CD4-positive, alpha-beta T cell (primary cell): ENCODE results near the gene VILL. TPM values are rescaled to one million over a fixed set of nuclear protein-coding genes. Genes with fewer than 3 reads are reported as not detected.
"Not testable (repeated sequence)": the region's sequence is repeated elsewhere in the genome, so short reads cannot be mapped to it uniquely, and the experiment has no call there.

Source experiments
- ATAC-seq: fragments of 200-7000 bp; cut with Tn5 transposase; one replicate; pipeline ENCODE4 v1.10.0; 2022; ENCODE audit warnings: mild to moderate bottlenecking; ENCODE audit not compliant: poor library complexity
- CTCF ChIA-PET: fragments of 350-600 bp; sonication (Branson Sonifier 250); formaldehyde crosslinking; loops from one replicate; lab custom pipeline; 2021; ENCODE audit warnings: antibody characterized with exemption, inconsistent platforms; lab: Charles Lee
- POLR2A ChIA-PET: fragments of 350-600 bp; sonication (Branson Sonifier 250); formaldehyde crosslinking; loops from one replicate; lab custom pipeline; 2021; ENCODE audit warnings: antibody characterized with exemption, inconsistent platforms; lab: Charles Lee
- DNase-seq, 14 experiments: peaks; one replicate each; pipeline ENCODE4 v3.0.0-alpha.2; 2013 to 2020; ENCODE audit warnings: mixed read lengths in 2 of 14
- H3K27ac ChIP-seq, 2 donors: one replicate each; pipeline versions ENCODE4 v1.5.1 to v1.7.0; 2013; ENCODE audit warnings: low read length in 2 of 2, low read depth in 1 of 2, mild to moderate bottlenecking in 1 of 2
- H3K27me3 ChIP-seq, 2 experiments: 1 replicate in 1 of 2; 2 replicates in 1 of 2; pipeline versions ENCODE4 v1.6.1 to v1.7.0; 2013; ENCODE audit warnings: low read length in 2 of 2, control low read depth in 1 of 2, mild to moderate bottlenecking in 1 of 2, moderate library complexity in 1 of 2; ENCODE audit not compliant: insufficient read depth in 2 of 2, control insufficient read depth in 1 of 2
- H3K36me3 ChIP-seq: one replicate; pipeline ENCODE4 v1.6.1; 2013; ENCODE audit warnings: low read length, control low read depth; ENCODE audit not compliant: insufficient read depth
- H3K4me1 ChIP-seq: one replicate; pipeline ENCODE4 v1.6.1; 2013; ENCODE audit warnings: low read length, control low read depth; ENCODE audit not compliant: insufficient read depth
- H3K4me3 ChIP-seq: one replicate; pipeline ENCODE4 v1.5.1; 2013; ENCODE audit warnings: mild to moderate bottlenecking, low read length, moderate library complexity
- H3K9me3 ChIP-seq, 2 experiments: 1 replicate in 1 of 2; 2 replicates in 1 of 2; pipeline versions ENCODE4 v1.6.1 to v1.7.0; 2013; ENCODE audit warnings: low read length in 2 of 2, mild to moderate bottlenecking in 2 of 2, control low read depth in 1 of 2, moderate library complexity in 1 of 2; ENCODE audit not compliant: control insufficient read depth in 1 of 2, insufficient read depth in 1 of 2
- H3K27ac Mint-ChIP-seq: one replicate; pipeline ENCODE4 v1.8.0; 2020; ENCODE audit warnings: mixed read lengths
- H3K27me3 Mint-ChIP-seq: one replicate; pipeline ENCODE4 v1.8.0; 2021; ENCODE audit warnings: mixed read lengths
- H3K36me3 Mint-ChIP-seq: one replicate; pipeline ENCODE4 v1.8.0; 2021; ENCODE audit warnings: low read depth, mixed read lengths
- H3K4me1 Mint-ChIP-seq: one replicate; pipeline ENCODE4 v1.8.0; 2021; ENCODE audit warnings: low read depth, mixed read lengths
- H3K4me3 Mint-ChIP-seq: one replicate; pipeline ENCODE4 v1.8.0; 2020; ENCODE audit warnings: mild to moderate bottlenecking, mixed read lengths
- H3K9me3 Mint-ChIP-seq: one replicate; pipeline ENCODE4 v1.8.0; 2020; ENCODE audit warnings: mixed read lengths
- intact Hi-C, 2 experiments: fragments of 100-400 bp; cut with DNase I in 1 of 2; cut with micrococcal nuclease in 1 of 2; formaldehyde crosslinking; loops; one replicate each; pipeline versions ENCODE4 v1.15.1 to v1.9.0; 2023 to 2025; cut with DNase I, micrococcal nuclease
- total RNA-seq, 174 experiments: library from RNA in 2 of 174; stranded (reverse) in 2 of 174; gene quantifications; one replicate each; pipeline ENCODE4 v1.2.3 and lab custom pipeline; 2021 to 2026
- TF ChIP-seq, protein P1 (sequence below): fragments of 200-600 bp; IDR thresholded peaks from one replicate; pipeline ENCODE4 v1.8.0; 2022; ENCODE audit warnings: antibody characterized with exemption, mild to moderate bottlenecking

Gene VILL
- total RNA-seq, 2 experiments from 2014 or later: 23.2 to 24.4 TPM

- intact Hi-C loops: no loop called here
- no peak overlapping the region for H3K27ac ChIP-seq
- H3K9me3 ChIP-seq: no peaks in the 10 kb centered on the region
- H3K36me3 Mint-ChIP-seq: no peaks in the 10 kb centered on the region
- DNase-seq (peak in 12 of 14 experiments; percentile 38 to 74 (median 58)), ATAC-seq (peak; percentile 73)
- H3K9me3 Mint-ChIP-seq: no peaks in the 10 kb centered on the region
- no peak overlapping the region for H3K4me3 ChIP-seq
- TF ChIP-seq, protein P1, sequence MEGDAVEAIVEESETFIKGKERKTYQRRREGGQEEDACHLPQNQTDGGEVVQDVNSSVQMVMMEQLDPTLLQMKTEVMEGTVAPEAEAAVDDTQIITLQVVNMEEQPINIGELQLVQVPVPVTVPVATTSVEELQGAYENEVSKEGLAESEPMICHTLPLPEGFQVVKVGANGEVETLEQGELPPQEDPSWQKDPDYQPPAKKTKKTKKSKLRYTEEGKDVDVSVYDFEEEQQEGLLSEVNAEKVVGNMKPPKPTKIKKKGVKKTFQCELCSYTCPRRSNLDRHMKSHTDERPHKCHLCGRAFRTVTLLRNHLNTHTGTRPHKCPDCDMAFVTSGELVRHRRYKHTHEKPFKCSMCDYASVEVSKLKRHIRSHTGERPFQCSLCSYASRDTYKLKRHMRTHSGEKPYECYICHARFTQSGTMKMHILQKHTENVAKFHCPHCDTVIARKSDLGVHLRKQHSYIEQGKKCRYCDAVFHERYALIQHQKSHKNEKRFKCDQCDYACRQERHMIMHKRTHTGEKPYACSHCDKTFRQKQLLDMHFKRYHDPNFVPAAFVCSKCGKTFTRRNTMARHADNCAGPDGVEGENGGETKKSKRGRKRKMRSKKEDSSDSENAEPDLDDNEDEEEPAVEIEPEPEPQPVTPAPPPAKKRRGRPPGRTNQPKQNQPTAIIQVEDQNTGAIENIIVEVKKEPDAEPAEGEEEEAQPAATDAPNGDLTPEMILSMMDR: no peak
- ChIA-PET CTCF (interaction anchor here (0.9 to 1.4 kb wide), 3 partner anchors 8 to 57 kb away, joined by 3 to 9 read pairs (median 4); partner anchors contain the start of gene DLEC1), POLR2A (interaction anchor here (1.0 to 1.6 kb wide), 2 partner anchors 8 to 9 kb away, joined by 3 to 4 read pairs; partner anchors contain the start of gene DLEC1)
- peaks cover 19% of the 10 kb centered on the region for H3K4me1 Mint-ChIP-seq
- peak overlapping the region; percentile 58 for H3K27ac Mint-ChIP-seq
- no peaks in the 10 kb centered on the region for H3K36me3 ChIP-seq
- peak overlapping the region; percentile 76 for H3K4me3 Mint-ChIP-seq
- peaks cover 4 to 12% of the 10 kb centered on the region in 2 experiments for H3K27me3 ChIP-seq
- H3K4me1 ChIP-seq: peaks cover 56% of the 10 kb centered on the region
- peaks cover 13% of the 10 kb centered on the region for H3K27me3 Mint-ChIP-seq
Observed at GRCh38 chr3:38031022-38031994, 40.7 kb downstream of the VILL start.

DNA sequence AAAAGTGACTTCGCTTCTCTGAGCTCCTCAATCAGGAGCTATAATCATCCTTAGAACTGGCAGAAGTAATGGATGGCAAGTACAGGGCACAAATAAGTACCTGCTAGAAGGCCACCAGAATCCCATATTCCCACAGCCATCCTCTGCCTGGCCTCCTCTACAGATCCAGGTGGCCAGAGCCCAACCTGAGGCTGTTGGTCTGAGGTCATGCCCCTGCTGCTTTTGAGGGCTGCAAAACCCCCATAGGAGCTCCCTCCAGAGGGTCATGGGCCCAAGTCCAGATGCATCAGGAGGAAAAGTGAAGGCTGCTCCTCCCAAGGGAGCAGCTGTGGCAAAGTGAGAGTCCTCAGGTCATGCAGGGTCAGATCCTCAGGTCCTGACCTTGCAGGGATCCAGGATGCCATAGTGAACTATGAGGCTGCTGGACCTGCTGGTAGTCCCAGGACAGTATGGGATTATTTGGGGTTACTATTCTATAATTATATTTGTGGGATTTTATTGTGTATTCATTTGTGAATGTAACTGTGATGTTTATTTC, 41.8 kb downstream of the VILL start:
- intact Hi-C loops: no loop called here
- CTCF ChIA-PET: interaction anchor here (0.6 kb wide), 1 partner anchor 836 kb away, joined by 4 read pairs; no protein-coding TSS in a partner anchor
- no peaks in the 10 kb centered on the region for H3K9me3 ChIP-seq
- ATAC-seq: no peak
- H3K4me1 ChIP-seq: peaks cover 64% of the 10 kb centered on the region
- no peak overlapping the region for H3K27ac Mint-ChIP-seq
- peaks cover 4 to 12% of the 10 kb centered on the region in 2 experiments for H3K27me3 ChIP-seq
- H3K36me3 ChIP-seq: no peaks in the 10 kb centered on the region
- no peak for DNase-seq
- POLR2A ChIA-PET: no interaction called here
- H3K36me3 Mint-ChIP-seq: no peaks in the 10 kb centered on the region
- H3K4me3 ChIP-seq: no peak overlapping the region
- no peaks in the 10 kb centered on the region for H3K9me3 Mint-ChIP-seq
- peaks cover 17% of the 10 kb centered on the region for H3K4me1 Mint-ChIP-seq
- H3K27me3 Mint-ChIP-seq: peaks cover 13% of the 10 kb centered on the region
- TF ChIP-seq, protein P1: no peak
- H3K4me3 Mint-ChIP-seq: no peak overlapping the region
- H3K27ac ChIP-seq: no peak overlapping the region

DNA sequence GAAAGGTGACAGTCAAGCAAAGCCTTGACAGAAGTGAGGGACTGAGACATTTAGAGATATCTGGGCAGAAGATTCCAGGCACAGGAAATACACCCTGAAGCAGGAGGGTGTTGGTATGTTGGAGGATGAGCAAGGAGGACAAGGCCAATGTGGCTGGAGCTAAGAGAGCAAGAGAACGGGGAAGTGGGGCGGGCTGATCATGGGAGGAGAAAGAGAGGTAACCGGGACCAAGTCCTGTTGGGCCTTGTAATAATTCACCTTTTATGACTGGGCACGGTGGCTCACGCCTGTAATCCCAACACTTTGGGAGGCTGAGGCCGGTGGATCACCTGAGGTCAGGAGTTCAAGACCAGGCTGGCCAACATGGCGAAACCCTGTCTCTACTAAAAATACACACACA, 43.0 kb downstream of the VILL start:
- H3K4me3 Mint-ChIP-seq, DNase-seq, intact Hi-C loops, POLR2A ChIA-PET, H3K9me3 Mint-ChIP-seq, H3K27ac Mint-ChIP-seq, H3K27ac ChIP-seq, H3K9me3 ChIP-seq, CTCF ChIA-PET, H3K4me3 ChIP-seq, H3K36me3 Mint-ChIP-seq, H3K36me3 ChIP-seq, ATAC-seq: not testable (repeated sequence)
- Histone ChIP-seq H3K27me3 (peaks cover 4 to 12% of the 10 kb centered on the region in 2 experiments), H3K4me1 (peaks cover 66% of the 10 kb centered on the region)
- Mint-ChIP-seq H3K4me1 (peaks cover 17% of the 10 kb centered on the region), H3K27me3 (peaks cover 13% of the 10 kb centered on the region)

- ATAC-seq, H3K36me3 ChIP-seq, POLR2A ChIA-PET, DNase-seq, H3K27me3 ChIP-seq, H3K9me3 ChIP-seq, H3K4me3 Mint-ChIP-seq, H3K27ac ChIP-seq, H3K4me3 ChIP-seq, intact Hi-C loops, H3K36me3 Mint-ChIP-seq, H3K27ac Mint-ChIP-seq, H3K9me3 Mint-ChIP-seq: not testable (repeated sequence)
- CTCF ChIA-PET: interaction anchor here (1.5 kb wide), 1 partner anchor 38 kb away, joined by 6 read pairs; no protein-coding TSS in a partner anchor
- H3K4me1 Mint-ChIP-seq: peaks cover 22% of the 10 kb centered on the region
- H3K27me3 Mint-ChIP-seq: peaks cover 13% of the 10 kb centered on the region
- peaks cover 66% of the 10 kb centered on the region for H3K4me1 ChIP-seq
Observed at GRCh38 chr3:38034335-38034734, 43.7 kb downstream of the VILL start.
